HepG2 (cell line): ENCODE data around the gene KCTD13. TPM values are rescaled to one million over a fixed set of nuclear protein-coding genes. Genes with fewer than 3 reads are reported as not detected.

Experiments used
- ATAC-seq: fragments of 200-7000 bp; cut with Tn5 transposase; 3 replicates; pipeline ENCODE4 v1.9.1; 2020; ENCODE audit warnings: mild to moderate bottlenecking, moderate library complexity
- BruUV-seq: library from RNA; stranded (reverse); fragments of 400-500 nt; replicated peaks from 2 replicates; lab custom pipeline; 2021; lab: Mats Ljungman, UMichigan
- CTCF ChIA-PET: fragments of 300-600 bp; formaldehyde crosslinking; extraction: SDS; loops from one replicate; lab custom pipeline; 2021; ENCODE audit warnings: low total read pairs, inconsistent platforms, low intra/inter-chr PET ratio; lab: Yijun Ruan, JAX
- POLR2A ChIA-PET: fragments of 350-600 bp; sonication (Branson Sonifier 250); formaldehyde crosslinking; loops from one replicate; lab custom pipeline; 2020; ENCODE audit warnings: antibody characterized with exemption, inconsistent platforms; lab: Yijun Ruan, JAX
- DNase-seq: peaks from one replicate; pipeline ENCODE4 v3.0.0-alpha.2; 2015; ENCODE audit warnings: low spot score
- FAIRE-seq: peaks from 3 replicates; lab custom pipeline; 2011; peaks lifted over from hg19 to GRCh38; lab: Jason Lieb, UNC
- H2AFZ ChIP-seq: one replicate; pipeline ENCODE4 v1.6.1; 2011; ENCODE audit warnings: low read length, inconsistent platforms
- H3K27ac ChIP-seq: fragments of 300-600 bp; 3 replicates; pipeline ENCODE4 v1.8.0; 2011; ENCODE audit warnings: mixed run types, mild to moderate bottlenecking, mixed read lengths, low read length, inconsistent platforms; ENCODE audit not compliant: insufficient read depth; ENCODE audit errors: extremely low read length
- H3K27me3 ChIP-seq, 2 experiments: fragments of 200-600 bp in 1 of 2; 2 replicates in 1 of 2; 3 replicates in 1 of 2; pipeline versions ENCODE4 v1.6.0 to v1.8.0; 2011; ENCODE audit warnings: low read length in 2 of 2, mild to moderate bottlenecking in 2 of 2, moderate library complexity in 2 of 2, inconsistent platforms in 1 of 2; ENCODE audit not compliant: insufficient read depth in 2 of 2, control insufficient read depth in 1 of 2
- H3K36me3 ChIP-seq, 2 experiments: fragments of 200-600 bp in 1 of 2; replicated peaks in 1 of 2; 2 replicates in 1 of 2; 3 replicates in 1 of 2; pipeline versions ENCODE4 v1.5.1 to v1.8.0; 2011; ENCODE audit warnings: low read length in 2 of 2, inconsistent platforms in 1 of 2; ENCODE audit not compliant: insufficient read depth in 2 of 2, control insufficient read depth in 1 of 2
- H3K4me1 ChIP-seq: 2 replicates; pipeline ENCODE4 v1.5.1; 2012; ENCODE audit warnings: low read length, inconsistent platforms; ENCODE audit not compliant: insufficient read depth
- H3K4me2 ChIP-seq: 2 replicates; pipeline ENCODE4 v1.6.0; 2011; ENCODE audit warnings: low read depth, low read length, inconsistent platforms
- H3K4me3 ChIP-seq, 3 experiments: fragments of 200-600 bp in 1 of 3; sonication (generic), shearing (Covaris generic) in 1 of 3; replicated peaks in 1 of 3; 2 replicates each; pipeline ENCODE4 v1.5.1; 2011 to 2016; ENCODE audit warnings: low read length in 3 of 3, inconsistent platforms in 2 of 3, low read depth in 2 of 3, mild to moderate bottlenecking in 2 of 3, control low read depth in 1 of 3, mixed read lengths in 1 of 3; ENCODE audit not compliant: insufficient read depth in 1 of 3
- H3K79me2 ChIP-seq: one replicate; pipeline ENCODE4 v1.6.1; 2011; ENCODE audit warnings: low read length, inconsistent platforms; ENCODE audit not compliant: insufficient read depth
- H3K9ac ChIP-seq: 2 replicates; pipeline ENCODE4 v1.6.0; 2011; ENCODE audit warnings: mild to moderate bottlenecking, low read depth, low read length, inconsistent platforms; ENCODE audit not compliant: insufficient read depth
- H3K9me3 ChIP-seq: 2 replicates; pipeline ENCODE4 v1.5.1; 2012; ENCODE audit warnings: mild to moderate bottlenecking, low read length
- H4K20me1 ChIP-seq: 2 replicates; pipeline ENCODE4 v1.6.0; 2011; ENCODE audit warnings: inconsistent platforms, mild to moderate bottlenecking, low read length, moderate library complexity; ENCODE audit not compliant: insufficient read depth
- ATF4 ChIP-seq, 2 experiments: fragments of 450-650 bp in 1 of 2; sonication (generic) in 1 of 2; formaldehyde crosslinking; IDR thresholded peaks; 2 replicates each; pipeline versions ENCODE4 v1.5.0 to v1.8.0; 2020 to 2022; ENCODE audit warnings: mild to moderate bottlenecking in 1 of 2, missing genetic modification reagents in 1 of 2
- ELF1 ChIP-seq: sonication (generic); formaldehyde crosslinking; IDR thresholded peaks from 2 replicates; pipeline ENCODE4 v1.4.0; 2020; ENCODE audit warnings: missing genetic modification reagents
- HIC2 ChIP-seq: sonication (generic); formaldehyde crosslinking; IDR thresholded peaks from 2 replicates; pipeline ENCODE4 v1.9.0; 2022; ENCODE audit warnings: low read depth, missing genetic modification reagents
- IRF1 ChIP-seq: sonication (generic); formaldehyde crosslinking; IDR thresholded peaks from 2 replicates; pipeline ENCODE4 v1.4.0; 2020; ENCODE audit warnings: low read depth, mild to moderate bottlenecking, missing genetic modification reagents
- KLF15 ChIP-seq: sonication (generic); formaldehyde crosslinking; IDR thresholded peaks from 2 replicates; pipeline ENCODE4 v1.8.1; 2023; ENCODE audit warnings: borderline replicate concordance, mild to moderate bottlenecking, inconsistent platforms, missing genetic modification reagents, mixed read lengths
- LBX2 ChIP-seq: sonication (generic); formaldehyde crosslinking; IDR thresholded peaks from 2 replicates; pipeline ENCODE4 v1.5.0; 2020; ENCODE audit warnings: missing genetic modification reagents, mild to moderate bottlenecking, borderline replicate concordance
- MXD1 ChIP-seq: sonication (generic); formaldehyde crosslinking; IDR thresholded peaks from 2 replicates; pipeline ENCODE4 v1.4.0; 2020; ENCODE audit warnings: mild to moderate bottlenecking, missing genetic modification reagents
- NFRKB ChIP-seq: fragments of 450-650 bp; IDR thresholded peaks from 2 replicates; pipeline ENCODE4 v1.6.1; 2017
- NR3C1 ChIP-seq: sonication (generic); formaldehyde crosslinking; IDR thresholded peaks from 2 replicates; pipeline ENCODE4 v1.4.0; 2020; ENCODE audit warnings: missing genetic modification reagents
- PTBP1 ChIP-seq: fragments of 200-400 bp; formaldehyde crosslinking; IDR thresholded peaks from 2 replicates; pipeline ENCODE4 v1.6.1; 2018; ENCODE audit warnings: low read length, low read depth; ENCODE audit not compliant: poor library complexity, severe bottlenecking
- SP2 ChIP-seq: sonication (generic); formaldehyde crosslinking; IDR thresholded peaks from 2 replicates; pipeline ENCODE4 v1.5.1; 2020; ENCODE audit warnings: mild to moderate bottlenecking, missing genetic modification reagents
- SYNCRIP ChIP-seq: fragments of 200-400 bp; formaldehyde crosslinking; IDR thresholded peaks from 2 replicates; pipeline ENCODE4 v1.6.1; 2018; ENCODE audit warnings: mild to moderate bottlenecking, low read depth, low read length; ENCODE audit not compliant: insufficient read depth
- THAP9 ChIP-seq: sonication (generic); formaldehyde crosslinking; IDR thresholded peaks from 2 replicates; pipeline ENCODE4; 2020; ENCODE audit warnings: missing genetic modification reagents, mild to moderate bottlenecking, borderline replicate concordance
- ZMAT3 ChIP-seq: sonication (generic); formaldehyde crosslinking; conservative IDR thresholded peaks from 2 replicates; pipeline ENCODE4 v1.7.0; 2021; ENCODE audit warnings: missing genetic modification reagents
- ZNF263 ChIP-seq: sonication (generic); formaldehyde crosslinking; IDR thresholded peaks from 2 replicates; pipeline ENCODE4 v1.4.0; 2020; ENCODE audit warnings: missing genetic modification reagents
- ZNF282 ChIP-seq: fragments of 450-650 bp; IDR thresholded peaks from 2 replicates; pipeline ENCODE4 v1.6.1; 2018; ENCODE audit not compliant: partially characterized antibody
- ZNF430 ChIP-seq: sonication (generic); formaldehyde crosslinking; IDR thresholded peaks from 2 replicates; pipeline ENCODE4 v1.9.0; 2021; ENCODE audit warnings: mild to moderate bottlenecking, missing genetic modification reagents
- ZNF484 ChIP-seq: sonication (generic); formaldehyde crosslinking; IDR thresholded peaks from 2 replicates; pipeline ENCODE4 v1.5.1; 2020; ENCODE audit warnings: mild to moderate bottlenecking, low read depth, missing genetic modification reagents, borderline replicate concordance
- WGBS: methylation state at CpG from one replicate; pipeline ENCODE4 v1.1.6; 2017; ENCODE audit warnings: low lambda C conversion rate; 5-methylcytosine and 5-hydroxymethylcytosine counted together
- in situ Hi-C: cut with HindIII; loops from 2 replicates; pipeline ENCODE4 v1.10.0; 2017; ENCODE audit warnings: low pct_unique_long_range_greater_than_20kb; ENCODE audit not compliant: extremely low pct_ligation_motif_present
- intact Hi-C: fragments of 100-400 bp; cut with micrococcal nuclease; formaldehyde crosslinking; loops from one replicate; pipeline ENCODE4 v1.10.0; 2022; ENCODE audit not compliant: unreplicated experiment
- polyA plus RNA-seq, 8 experiments: library from polyadenylated mRNA; depleted of rRNA in 3 of 8; stranded (reverse) in 7 of 8; unstranded in 1 of 8; fragments of >200 nt; fragmentation: Illumina TruSeq in 4 of 8; extraction: Trizol in 4 of 8; gene quantifications; 2 replicates each; pipeline versions ENCODE4 v1.2.1 to v1.2.3, GENCODE V29; 2011 to 2016; ENCODE audit warnings: low read depth in 4 of 8, missing spikeins in 1 of 8, mixed read lengths in 1 of 8; ENCODE audit not compliant: insufficient read depth in 1 of 8
- total RNA-seq, 5 experiments: library from RNA; depleted of rRNA; stranded (reverse); fragments of >200 nt; fragmentation: Illumina TruSeq; extraction: Trizol; gene quantifications; 2 replicates each; pipeline ENCODE4 v1.2.3, GENCODE V29; 2016; ENCODE audit warnings: low read depth in 1 of 5

KCTD13 gene
- total and polyA plus RNA-seq, 2 of the 13 experiments (the other 11 are each of a cell fraction or from before 2014, with no cell fraction given), result 6.3 to 14.7 TPM

GRCh38 chr16:29958756-29959155 is 32.7 kb upstream of the KCTD13 start:
- ATAC-seq (no peak), FAIRE-seq (no peak), DNase-seq (no peak)
- POLR2A ChIA-PET, result interaction anchor here (4.6 kb wide), 1 partner anchor 32 kb away, joined by 43 read pairs; the partner anchor contains the start of gene KCTD13
- no peak overlapping the region for H2AFZ ChIP-seq
- no peaks in the 10 kb centered on the region for H3K79me2 ChIP-seq
- no peaks in the 10 kb centered on the region for H4K20me1 ChIP-seq
- TF ChIP-seq ZNF263 (CRISPR knock-in tag), result no peak
- TF ChIP-seq ATF4 (CRISPR knock-in tag; IDR thresholded peaks at IDR 0.05), result no peak
- TF ChIP-seq ZNF430 (CRISPR knock-in tag), result no peak
- no peak for TF ChIP-seq MXD1 (CRISPR knock-in tag)
- TF ChIP-seq ZNF282, result no peak
- TF ChIP-seq NFRKB, result no peak
- TF ChIP-seq ZMAT3, result no peak
- TF ChIP-seq NR3C1 (CRISPR knock-in tag), result no peak
- TF ChIP-seq ELF1 (CRISPR knock-in tag), result no peak
- no peak for TF ChIP-seq SYNCRIP
- TF ChIP-seq SP2 (CRISPR knock-in tag), result no peak
- no peak for TF ChIP-seq LBX2 (CRISPR knock-in tag)
- TF ChIP-seq ZNF484 (CRISPR knock-in tag), result no peak
- TF ChIP-seq IRF1 (CRISPR knock-in tag), result no peak
- TF ChIP-seq HIC2 (CRISPR knock-in tag), result no peak
- TF ChIP-seq KLF15 (CRISPR knock-in tag), result no peak
- TF ChIP-seq THAP9 (CRISPR knock-in tag), result no peak
- no peak for TF ChIP-seq PTBP1
- intact Hi-C loops (no loop called here), in situ Hi-C loops (no loop called here)
- no peaks in the 10 kb centered on the region for H3K36me3 ChIP-seq
- H3K4me3 ChIP-seq, result no peak overlapping the region
- CTCF ChIA-PET, result no interaction called here
- no TSS peak for BruUV-seq
- no peak overlapping the region for H3K4me2 ChIP-seq
- H3K9me3 ChIP-seq, result no peaks in the 10 kb centered on the region
- H3K9ac ChIP-seq, result no peak overlapping the region
- no peak overlapping the region for H3K27ac ChIP-seq
- 69% methylated on average over 5 of the region's 5 CpGs for WGBS
- no peaks in the 10 kb centered on the region; a peak in 1 of 5 replicates for H3K27me3 ChIP-seq
- H3K4me1 ChIP-seq, result peaks cover 32% of the 10 kb centered on the region
